Inflammatory macrophage treated with lipopolysaccharide for 4 hours (primary cell): ENCODE data around the gene PCNT.
"Not testable (repeated sequence)": the region's sequence is repeated elsewhere in the genome, so short reads cannot be mapped to it uniquely, and the experiment has no call there.

Source experiments
- DNase-seq: peaks from one replicate; pipeline ENCODE4 v3.0.0-alpha.2; 2020

PCNT gene

GRCh38 chr21:46363698-46364097, 39.7 kb downstream of the PCNT start:
- DNase-seq = no peak

GRCh38 chr21:46366091-46366490, 42.1 kb downstream of the PCNT start:
- DNase-seq = no peak

GRCh38 chr21:46366561-46366960, 42.6 kb downstream of the PCNT start:
- DNase-seq = no peak

- no peak for DNase-seq
These were observed 43.0 kb downstream of the PCNT start for GRCh38 chr21:46366966-46367365.

- peak; percentile 36 for DNase-seq
These were observed 44.8 kb downstream of the PCNT start for GRCh38 chr21:46368533-46369285.

GRCh38 chr21:46369520-46370235, 45.7 kb downstream of the PCNT start:
- peak; percentile 12 for DNase-seq

- no peak for DNase-seq
These were observed 47.5 kb downstream of the PCNT start for GRCh38 chr21:46371204-46372013.

- no peak for DNase-seq
These were observed 48.1 kb downstream of the PCNT start for GRCh38 chr21:46372014-46372485.

GRCh38 chr21:46372947-46373346, 49.0 kb downstream of the PCNT start:
- DNase-seq = not testable (repeated sequence)

GRCh38 chr21:46374761-46375389, 50.9 kb downstream of the PCNT start:
- DNase-seq = no peak

GRCh38 chr21:46375560-46376230, 51.7 kb downstream of the PCNT start:
- no peak for DNase-seq

- DNase-seq = no peak
These were observed 52.3 kb downstream of the PCNT start for GRCh38 chr21:46376231-46376628.

GRCh38 chr21:46376856-46377453, 53.0 kb downstream of the PCNT start:
- no peak for DNase-seq

GRCh38 chr21:46377789-46378188, 53.8 kb downstream of the PCNT start:
- no peak for DNase-seq

GRCh38 chr21:46379105-46379504, 55.1 kb downstream of the PCNT start:
- DNase-seq = no peak

GRCh38 chr21:46379691-46380090, 55.7 kb downstream of the PCNT start:
- DNase-seq = no peak

GRCh38 chr21:46381541-46381940, 57.6 kb downstream of the PCNT start:
- no peak for DNase-seq

GRCh38 chr21:46384556-46384955, 60.6 kb downstream of the PCNT start:
- DNase-seq = no peak

GRCh38 chr21:46385846-46386733, 62.1 kb downstream of the PCNT start:
- DNase-seq = no peak

GRCh38 chr21:46386734-46387088, 62.8 kb downstream of the PCNT start:
- DNase-seq = no peak
